HG03280 (cell line): ENCODE data around the gene AGAP1.
"Not testable (repeated sequence)": the region's sequence is repeated elsewhere in the genome, so short reads cannot be mapped to it uniquely, and the experiment has no call there.

ENCODE experiments used
- ATAC-seq: cut with Tn5 transposase; IDR thresholded peaks from one replicate; pipeline ENCODE4 v1.9.1; 2021; ENCODE audit warnings: mild to moderate bottlenecking, moderate library complexity; ENCODE audit not compliant: unreplicated experiment

The AGAP1 gene

DNA sequence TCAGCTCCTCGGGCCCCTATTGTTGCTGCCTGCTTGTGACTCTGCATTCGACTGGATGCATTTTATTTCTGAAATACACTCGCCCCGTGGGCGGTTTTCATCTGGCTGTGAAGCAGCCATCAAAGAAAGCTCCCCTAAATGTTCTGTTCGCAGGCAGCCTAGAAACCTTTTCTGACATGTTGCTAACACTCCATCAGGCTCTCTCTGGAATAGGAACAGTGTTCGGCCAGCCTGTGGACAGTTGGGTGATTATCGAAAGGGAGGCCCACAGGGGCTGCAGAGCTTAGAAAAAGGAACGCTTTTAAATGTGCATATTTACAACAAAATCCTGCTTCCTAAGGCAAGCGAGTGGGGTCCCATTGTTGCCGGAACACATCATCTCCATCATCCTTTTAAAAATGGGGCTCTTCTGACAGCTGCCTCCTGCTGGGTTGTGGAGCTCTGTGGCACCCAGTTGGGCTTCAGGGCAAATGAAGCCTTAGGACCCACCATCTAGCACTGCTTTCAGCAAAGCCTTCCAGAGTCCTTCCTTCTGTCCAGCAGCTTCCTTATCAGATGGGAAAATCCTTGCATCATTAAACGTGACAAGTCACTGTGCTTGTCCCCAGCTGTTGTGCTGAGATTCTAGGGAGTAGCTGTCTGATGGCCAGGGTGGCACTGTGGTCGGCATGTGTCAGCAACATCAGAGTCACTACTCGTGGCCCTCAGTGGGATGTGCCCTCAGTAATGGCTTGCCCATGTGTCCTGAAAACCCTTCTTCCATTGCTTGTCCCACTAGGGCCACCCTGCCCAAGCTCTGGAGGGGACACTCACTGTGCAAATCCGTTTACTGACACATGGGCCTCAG is 571.7 kb downstream of the AGAP1 start:
- ATAC-seq = no peak

DNA sequence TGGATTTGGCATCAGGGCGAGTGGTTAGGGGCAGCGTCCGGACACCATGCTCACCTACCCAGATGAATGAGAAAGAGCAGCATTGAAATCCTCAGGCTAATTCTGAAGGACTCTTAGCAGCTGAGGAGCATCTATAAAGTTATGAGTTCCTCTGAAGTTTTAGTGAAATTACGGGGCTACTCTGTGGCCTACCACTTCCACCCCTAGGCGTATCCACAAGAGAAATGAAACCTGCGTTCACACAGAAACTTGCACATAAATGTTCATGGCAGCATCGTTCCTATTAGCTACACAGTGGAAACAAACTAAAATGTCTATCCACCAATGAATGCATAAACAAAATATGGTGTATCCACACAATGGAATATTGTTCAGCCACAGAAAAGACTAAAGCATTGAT is 576.4 kb downstream of the AGAP1 start:
- no peak for ATAC-seq

DNA sequence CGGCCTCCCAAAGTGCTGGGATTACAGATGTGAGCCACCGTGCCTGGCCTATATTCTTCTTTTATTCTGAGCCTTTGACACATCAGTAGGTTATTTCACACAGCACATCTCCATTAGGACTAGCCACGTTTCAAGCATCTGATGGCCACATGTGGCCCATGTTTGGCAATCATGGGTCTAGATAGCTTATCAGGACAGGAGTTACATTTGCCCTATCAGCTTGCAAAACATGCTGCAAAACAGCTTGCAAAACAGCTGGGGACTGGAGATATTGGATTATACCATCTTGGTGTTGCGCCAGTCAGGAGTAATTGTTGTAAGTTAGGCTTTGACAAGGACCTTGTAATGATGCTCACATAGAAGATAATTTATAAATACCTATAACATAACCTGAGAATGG is 579.4 kb downstream of the AGAP1 start:
- no peak for ATAC-seq

DNA sequence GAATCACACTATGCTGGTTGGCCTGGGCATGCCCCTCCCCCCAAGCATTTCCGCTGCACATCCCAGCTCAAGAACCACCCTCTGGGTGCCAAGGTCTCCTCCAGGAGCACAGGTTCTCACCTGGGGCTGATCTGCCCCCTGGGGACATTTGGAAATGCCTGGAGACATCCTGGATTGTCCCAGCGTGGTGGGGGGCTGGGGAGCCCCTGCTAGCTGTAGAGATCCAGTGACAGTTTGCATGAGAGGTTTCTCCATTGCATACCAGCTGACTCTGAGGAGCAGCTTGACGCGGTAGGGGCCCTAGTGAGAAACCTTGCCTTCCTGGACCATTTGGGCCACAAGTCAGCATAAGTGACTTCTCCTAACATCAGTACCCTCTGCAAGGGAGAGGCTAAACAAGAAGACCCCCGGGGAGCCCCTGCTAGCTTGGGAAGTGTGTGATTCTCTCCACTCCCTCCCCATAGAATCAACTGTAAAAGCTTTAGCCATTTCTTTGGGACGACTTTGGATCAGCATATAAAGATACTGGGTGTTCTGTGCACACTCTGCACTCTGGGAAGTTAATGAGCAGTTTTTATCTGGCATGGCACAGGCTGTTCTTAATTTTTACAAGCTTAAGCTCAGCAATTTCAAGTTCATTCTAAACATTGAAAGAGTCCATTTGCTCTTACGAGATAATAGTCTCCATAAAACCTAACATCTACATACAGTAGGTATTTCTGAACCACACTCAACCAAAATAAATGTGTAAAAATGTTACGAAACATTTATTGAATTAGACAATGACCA is 580.2 kb downstream of the AGAP1 start:
- no peak for ATAC-seq

DNA sequence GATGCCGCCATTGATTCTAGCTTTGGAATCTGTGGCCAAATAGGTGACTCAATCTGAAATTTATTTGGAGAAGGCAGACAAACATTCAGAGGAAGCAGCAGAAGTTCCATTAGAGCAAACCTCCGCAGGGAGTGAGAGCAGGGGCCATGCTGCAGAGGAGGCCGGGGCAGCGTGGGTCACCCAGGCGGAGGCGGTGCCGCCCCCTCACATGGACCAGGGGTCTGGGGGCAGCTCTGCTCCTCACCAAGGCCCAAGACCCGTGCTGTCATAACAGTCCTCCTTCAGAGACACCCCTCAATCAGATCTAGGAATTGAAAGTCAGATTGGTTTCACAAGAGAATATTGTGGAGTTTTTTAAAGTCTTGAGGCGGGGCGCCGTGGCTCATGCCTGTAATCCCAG is 582.0 kb downstream of the AGAP1 start:
- no peak for ATAC-seq

DNA sequence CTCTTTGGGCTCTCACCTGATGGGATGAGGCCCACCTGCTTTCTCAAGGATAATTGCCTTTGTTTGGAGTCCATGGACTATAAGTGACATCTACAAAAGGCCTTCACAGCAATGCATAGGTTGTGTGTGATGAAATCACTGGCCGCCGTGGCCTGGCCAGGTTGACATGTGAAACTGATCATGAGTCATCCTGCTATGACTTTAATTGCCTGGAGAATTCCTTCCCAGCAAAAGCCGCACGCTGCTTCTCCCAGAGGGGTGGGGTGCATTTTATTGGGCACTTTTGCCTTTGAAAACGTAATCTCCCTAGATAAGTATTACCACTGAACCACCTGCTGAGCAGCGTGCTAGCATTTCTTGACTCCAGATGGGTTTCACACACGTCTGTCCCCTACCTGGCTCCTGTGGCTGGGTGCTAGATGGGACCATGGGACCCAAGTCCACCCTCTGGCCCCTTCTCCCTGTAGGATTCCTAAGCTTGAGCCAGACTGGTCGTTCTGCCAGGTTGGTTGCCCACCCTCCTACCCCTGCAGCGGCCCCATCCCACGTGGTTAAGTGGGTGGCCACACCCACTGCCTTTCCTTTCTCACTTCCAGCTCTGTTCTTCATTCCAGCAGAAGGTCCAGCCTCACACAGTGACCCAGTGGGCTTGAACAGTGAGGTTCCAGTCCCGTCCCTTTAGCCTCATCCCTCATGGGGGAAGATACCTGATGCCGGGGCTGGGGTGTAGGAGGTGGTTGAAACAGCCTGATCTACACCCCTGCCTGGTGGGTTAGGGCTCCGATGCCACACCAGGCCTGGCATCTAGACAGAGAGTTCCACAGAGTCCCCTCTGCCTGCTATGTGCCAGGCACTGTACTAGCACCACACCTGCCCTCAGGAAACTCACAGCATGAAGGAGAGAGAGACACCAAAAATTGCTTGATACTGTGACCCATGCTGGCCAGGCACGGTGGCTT is 584.7 kb downstream of the AGAP1 start:
- ATAC-seq = no peak

DNA sequence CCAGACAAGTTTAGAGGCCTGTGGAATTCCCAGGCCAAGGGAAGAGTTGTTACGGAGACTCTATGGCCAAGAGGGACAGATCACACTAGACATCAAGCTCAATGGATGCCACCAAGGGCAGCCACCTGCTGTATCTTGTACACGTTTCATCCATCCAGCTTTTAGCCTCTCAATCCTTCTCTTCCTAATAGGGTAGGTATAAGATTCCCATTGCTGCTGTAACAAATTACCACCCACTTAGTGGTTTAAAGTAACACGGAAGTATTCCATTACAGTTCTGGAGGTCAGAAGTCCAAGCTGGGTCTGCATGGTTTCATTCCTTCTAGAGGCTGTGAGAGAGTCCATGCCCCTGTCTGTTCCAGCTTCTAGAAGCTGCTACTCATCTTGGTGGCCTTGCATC is 586.6 kb downstream of the AGAP1 start:
- ATAC-seq = no peak

DNA sequence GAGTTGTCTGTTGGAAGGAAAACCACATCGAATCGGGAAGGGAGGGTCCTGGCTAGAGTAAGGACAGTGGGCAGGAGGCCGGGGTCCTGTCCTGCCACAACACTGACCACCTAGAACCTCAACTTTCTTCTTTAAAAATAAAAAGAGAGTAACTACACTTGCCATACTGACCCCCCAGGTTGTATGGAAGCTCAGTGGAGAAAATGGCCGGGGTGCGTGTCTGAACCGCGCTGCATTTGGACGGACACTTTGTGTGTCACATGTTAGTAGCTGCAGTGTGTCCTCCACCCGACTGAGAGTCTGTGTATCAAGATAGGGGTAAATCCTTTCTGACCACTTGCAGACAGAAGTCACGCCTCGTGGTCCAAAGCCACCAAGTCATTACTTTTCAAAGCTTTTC is 587.3 kb downstream of the AGAP1 start:
- no peak for ATAC-seq

DNA sequence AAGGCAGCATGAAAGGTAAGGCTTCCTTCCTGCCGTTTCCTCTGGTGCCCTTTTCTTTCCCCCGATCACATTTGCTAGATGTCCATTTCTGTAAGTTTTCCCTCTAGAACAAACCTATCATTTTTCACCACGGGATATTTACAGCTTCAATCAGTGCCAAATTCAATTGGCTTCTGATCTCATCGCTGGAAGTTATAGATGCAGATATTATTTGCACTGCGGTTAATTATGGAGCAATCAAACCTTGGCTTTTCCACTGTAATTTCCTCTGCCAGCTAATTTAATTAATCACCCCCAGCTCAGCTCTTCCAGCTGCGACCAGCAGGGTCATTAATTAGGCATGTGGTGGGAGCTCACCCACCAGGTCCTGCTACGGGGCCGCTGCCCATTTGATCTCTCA is 588.2 kb downstream of the AGAP1 start:
- ATAC-seq = no peak

DNA sequence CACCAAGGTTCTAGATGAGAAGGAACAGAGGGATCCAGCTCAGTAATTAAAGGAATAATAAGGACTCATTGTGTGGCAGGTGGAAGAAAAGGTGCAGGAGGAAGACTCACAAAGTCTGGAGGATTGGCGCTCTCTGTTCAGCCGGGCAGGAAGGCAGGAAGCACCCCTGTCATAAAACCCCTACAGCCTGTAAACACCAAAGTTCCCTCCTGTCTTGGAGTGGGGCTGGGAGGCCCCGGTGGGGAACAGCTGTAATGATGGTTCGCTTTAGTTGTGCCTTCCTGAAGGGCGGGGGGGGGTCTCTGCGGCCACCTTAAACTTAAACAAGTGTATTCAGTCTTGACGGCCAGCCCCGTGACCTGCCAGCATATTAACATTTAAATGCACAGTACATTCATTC is 590.1 kb downstream of the AGAP1 start:
- no peak for ATAC-seq

DNA sequence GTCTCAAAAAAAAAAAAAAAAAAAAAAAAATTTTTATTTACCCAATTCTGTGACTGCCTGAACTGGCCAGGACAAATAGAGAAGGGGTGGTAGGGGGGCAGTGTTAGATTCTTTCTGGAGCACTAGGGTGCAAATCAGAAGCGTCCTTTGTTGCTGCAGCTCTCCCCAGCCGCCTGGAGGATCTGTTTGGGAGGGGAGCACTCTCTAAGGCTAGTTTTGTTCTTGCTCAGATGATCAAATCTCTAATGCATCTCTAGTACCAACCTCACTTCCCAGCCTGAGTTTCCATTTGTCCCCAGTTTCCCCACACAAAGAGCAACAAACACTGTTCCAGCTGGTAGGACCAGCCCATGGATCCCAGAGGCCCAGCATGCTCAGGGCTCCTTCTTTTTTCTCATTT is 591.4 kb downstream of the AGAP1 start:
- ATAC-seq = no peak

DNA sequence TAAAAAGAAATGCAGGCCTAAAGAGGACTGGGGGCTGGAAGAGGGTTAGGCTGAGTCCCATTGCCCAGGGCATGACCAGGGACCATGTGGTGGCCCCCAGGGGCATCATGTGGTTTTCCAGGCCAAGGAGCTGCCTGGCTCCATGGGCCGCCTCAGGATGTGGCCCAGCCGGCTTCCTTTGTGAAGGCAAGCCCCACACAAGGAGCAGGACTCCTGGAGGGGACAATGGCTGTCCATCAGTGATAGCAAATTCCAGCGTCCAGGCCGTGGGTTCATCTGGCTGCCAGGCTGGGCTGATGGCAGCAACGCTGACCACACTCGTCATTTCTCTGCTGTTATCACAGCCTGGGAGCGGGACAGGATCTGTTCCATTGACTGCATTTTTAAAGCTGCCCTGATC is 591.8 kb downstream of the AGAP1 start:
- ATAC-seq = no peak

DNA sequence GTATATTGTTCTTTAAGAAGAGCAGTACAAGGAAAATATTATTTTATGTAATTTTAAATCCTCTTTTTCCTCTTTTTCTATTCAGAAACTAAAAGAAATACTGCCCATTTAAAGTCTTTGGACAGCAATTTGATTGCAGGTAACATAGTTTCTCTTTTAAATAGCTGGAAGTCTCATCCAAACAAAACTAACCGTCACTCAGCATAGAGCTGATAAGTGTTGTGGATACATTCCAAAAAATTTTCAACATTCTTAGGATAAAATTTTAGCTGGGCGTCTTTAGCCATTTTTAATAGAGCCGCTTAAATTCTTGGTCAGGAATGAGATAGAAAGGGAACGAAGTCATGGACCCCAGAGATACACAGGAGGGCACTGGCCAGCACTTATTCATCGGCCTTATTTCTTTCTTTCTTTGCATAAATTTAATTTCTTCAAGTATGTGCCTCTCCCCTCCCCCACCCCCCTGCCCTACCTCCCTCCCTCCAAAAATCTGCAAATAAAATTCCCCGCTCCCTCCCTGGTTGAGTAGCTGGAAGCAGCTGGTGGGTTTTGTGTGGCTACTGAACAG is 592.6 kb downstream of the AGAP1 start:
- no peak for ATAC-seq

DNA sequence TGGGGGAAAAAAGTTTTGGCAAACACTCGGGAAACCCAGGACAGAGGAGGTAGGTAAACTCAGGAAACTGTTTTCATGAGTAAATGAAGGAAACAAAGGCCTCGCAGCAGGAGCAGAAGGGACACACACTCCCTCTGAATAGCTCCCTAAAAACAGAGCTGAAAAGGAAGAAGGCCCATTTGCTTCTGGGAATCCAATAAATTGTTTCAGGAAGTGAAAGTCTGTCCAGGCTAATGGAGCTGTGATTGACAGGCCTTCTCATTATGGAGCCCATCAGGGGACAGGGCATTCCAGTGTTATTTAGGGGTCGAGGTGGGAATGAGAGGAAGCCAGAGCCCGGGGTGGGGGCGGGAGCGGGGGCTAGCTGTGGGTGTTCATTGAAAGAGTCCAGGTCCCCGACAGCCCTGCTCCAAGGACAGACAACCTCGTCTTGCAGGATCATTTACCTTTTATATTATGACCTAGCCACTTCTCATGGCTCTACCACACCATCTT is 593.2 kb downstream of the AGAP1 start:
- ATAC-seq = no peak

DNA sequence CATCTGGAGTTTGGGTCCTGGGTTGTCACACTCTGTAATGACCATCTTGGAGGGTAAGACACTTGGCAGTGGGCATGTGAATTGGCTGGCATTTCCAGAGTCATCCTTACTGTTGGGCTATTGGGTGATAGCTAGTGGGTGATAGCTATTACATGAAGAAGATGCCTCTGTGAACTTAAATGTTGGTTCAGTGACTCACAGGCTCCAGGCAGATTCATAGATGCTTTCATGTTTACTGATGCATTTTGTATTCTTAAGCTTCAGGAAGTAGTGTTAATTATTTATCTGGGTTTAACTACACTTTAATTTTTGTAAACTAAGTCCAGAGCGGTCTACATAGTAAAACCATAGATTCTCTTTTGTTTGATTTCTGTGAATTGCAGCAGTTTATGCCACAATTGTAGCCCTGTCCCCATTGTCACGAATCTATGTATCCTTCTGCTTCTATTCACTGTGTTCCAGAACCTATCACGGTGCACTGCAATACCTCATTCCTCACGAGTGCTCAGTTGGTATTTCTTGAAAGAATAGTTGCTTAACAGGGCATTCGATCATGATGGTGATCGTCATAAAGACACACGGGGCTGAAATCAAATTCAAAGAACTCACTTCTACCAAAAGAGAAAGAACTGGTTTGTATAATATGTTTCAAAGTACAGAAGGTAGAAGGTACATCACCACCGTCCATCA is 594.7 kb downstream of the AGAP1 start:
- no peak for ATAC-seq

DNA sequence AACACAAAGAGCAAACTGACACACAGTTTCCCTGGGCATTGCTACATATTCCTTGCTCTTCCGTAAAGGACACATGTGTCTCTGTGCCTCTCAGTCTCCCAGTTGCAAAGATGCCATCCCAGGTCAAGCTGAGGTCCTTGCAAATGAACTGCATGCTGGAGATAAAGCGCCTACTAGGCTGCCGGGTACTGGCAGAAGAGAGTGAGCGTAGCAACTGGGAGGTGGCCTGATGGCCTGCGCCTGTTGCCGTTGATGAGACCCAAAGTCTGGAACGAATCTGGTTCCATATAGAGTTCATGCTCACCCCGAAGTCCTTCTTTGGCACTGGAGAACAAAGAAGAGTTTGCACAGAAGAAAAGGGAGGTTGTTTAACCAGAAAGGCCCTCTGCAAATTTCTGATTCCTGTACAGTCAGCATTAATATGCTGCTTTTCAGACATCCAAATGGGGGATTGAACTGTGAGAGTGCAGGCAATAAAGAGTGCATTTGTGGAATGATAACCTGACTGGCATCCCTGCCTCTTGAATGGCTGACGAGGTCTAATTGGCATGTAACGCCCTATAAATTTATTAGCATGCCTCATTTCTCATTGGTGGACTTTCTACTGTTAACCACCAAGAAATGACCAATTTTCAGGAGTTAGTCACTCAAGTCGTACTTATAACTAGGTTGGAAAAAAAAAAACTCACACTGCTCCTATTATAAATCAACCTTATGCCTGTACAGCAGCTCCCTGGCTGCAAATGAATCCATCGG is 595.6 kb downstream of the AGAP1 start:
- ATAC-seq = no peak

DNA sequence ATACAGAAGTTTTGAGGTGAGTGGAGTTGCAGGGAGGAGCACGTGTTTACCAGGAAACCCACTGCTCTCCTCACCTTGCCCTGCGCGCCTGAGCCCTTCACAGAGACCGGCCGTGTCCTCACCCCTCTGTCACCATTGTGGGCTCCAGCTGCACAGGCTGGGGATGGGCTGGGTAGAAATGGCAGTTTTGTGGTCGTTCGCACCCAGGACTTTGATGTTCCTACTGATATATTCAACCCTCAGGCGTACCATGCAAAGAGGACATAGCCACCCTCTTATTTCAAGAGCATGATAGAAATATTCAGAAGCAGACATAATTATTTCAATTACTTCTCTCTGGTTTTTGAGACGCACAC is 596.2 kb downstream of the AGAP1 start:
- no peak for ATAC-seq

DNA sequence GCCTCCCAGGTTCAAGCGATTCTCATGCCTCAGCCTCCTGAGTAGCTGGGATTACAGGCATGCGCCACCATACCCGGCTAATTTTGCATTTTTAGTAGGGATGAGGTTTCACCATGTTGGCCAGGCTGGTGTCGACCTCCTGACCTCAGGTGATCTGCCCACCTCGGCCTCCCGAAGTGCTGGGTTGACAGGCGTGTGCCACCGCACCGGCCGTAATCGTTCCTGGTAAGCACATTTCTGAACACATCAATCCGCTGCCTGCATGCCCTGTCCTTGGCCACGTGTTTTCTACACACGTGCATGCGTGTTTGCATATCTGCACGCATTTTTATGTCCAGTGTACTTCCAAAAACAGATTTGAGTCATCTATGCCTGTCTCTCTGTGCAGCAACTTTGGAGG is 597.0 kb downstream of the AGAP1 start:
- ATAC-seq = not testable (repeated sequence)

DNA sequence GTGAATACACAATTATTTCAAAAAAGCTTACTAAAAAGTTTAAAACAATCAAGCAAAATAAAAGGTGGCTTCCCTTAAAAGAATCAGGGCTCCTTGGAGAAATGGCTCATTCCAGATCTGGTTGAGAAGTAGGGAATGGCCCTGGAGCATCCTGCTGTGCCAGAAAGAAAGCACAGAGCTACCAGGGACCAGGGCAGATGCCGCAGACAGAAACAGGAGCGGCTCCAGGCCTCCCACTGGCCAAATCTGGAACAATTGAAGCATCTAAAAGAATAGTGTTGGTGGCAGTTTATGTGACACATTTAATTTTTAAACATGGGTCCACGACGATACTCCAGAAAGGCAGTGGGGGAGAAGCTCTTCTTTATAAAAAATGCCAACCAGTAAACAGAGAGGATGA is 598.9 kb downstream of the AGAP1 start:
- ATAC-seq = no peak
